Measurements from ENCODE around the gene JUNB.
"Not testable (repeated sequence)": the region's sequence is repeated elsewhere in the genome, so short reads cannot be mapped to it uniquely, and the experiment has no call there.

JUNB gene

GRCh38 chr19:12789098-12789903 lies 2.0 kb upstream of the JUNB start:
- no peak for ATAC-seq
- DNase-seq, result peak; percentile 62

GRCh38 chr19:12789904-12790619 lies 1.2 kb upstream of the JUNB start:
- peak; percentile 99 for DNase-seq
- peak; percentile 57 for ATAC-seq

GRCh38 chr19:12790628-12791344 lies 500 bp upstream of the JUNB start:
- DNase-seq, result peak; percentile 37
- ATAC-seq, result no peak

GRCh38 chr19:12792051-12792852 lies 966 bp downstream of the JUNB start:
- ATAC-seq, result no peak
- DNase-seq, result peak; percentile 81

GRCh38 chr19:12792853-12793289 lies 1.6 kb downstream of the JUNB start:
- ATAC-seq, result no peak
- no peak for DNase-seq

GRCh38 chr19:12793290-12794195 lies 2.3 kb downstream of the JUNB start:
- DNase-seq (peak; percentile 94), ATAC-seq (peak; percentile 41)

GRCh38 chr19:12794196-12794941 lies 3.1 kb downstream of the JUNB start:
- DNase-seq, result no peak

GRCh38 chr19:12794971-12795381 lies 3.7 kb downstream of the JUNB start:
- DNase-seq (no peak), ATAC-seq (no peak)

More at GRCh38 chr19:12794196-12794941, 3.1 kb downstream of the JUNB start:
- ATAC-seq, result no peak

- ATAC-seq (no peak), DNase-seq (peak; percentile 79)
Observed at GRCh38 chr19:12796146-12797071, 5.1 kb downstream of the JUNB start.

- no peak for DNase-seq
Observed at GRCh38 chr19:12797141-12797587, 5.9 kb downstream of the JUNB start.

GRCh38 chr19:12797607-12798006 lies 6.3 kb downstream of the JUNB start:
- ATAC-seq, DNase-seq: not testable (repeated sequence)

More at GRCh38 chr19:12797141-12797587, 5.9 kb downstream of the JUNB start:
- ATAC-seq, result no peak

GRCh38 chr19:12799742-12800465 lies 8.6 kb downstream of the JUNB start:
- no peak for DNase-seq
- no peak for ATAC-seq

- DNase-seq, result no peak
- ATAC-seq, result no peak
Observed at GRCh38 chr19:12800466-12800770, 9.1 kb downstream of the JUNB start.

- ATAC-seq, result no peak
- peak; percentile 41 for DNase-seq
Observed at GRCh38 chr19:12800923-12801465, 9.7 kb downstream of the JUNB start.

- peak; percentile 58 for ATAC-seq
- peak; percentile 85 for DNase-seq
Observed at GRCh38 chr19:12801466-12802266, 10.4 kb downstream of the JUNB start, which contains the start of the genes PRDX2 and THSD8. Gene PRDX2 (minus strand): TSS chr19:12801800. CDS start chr19:12801261, 539 bp downstream. Gene THSD8 (plus strand): TSS chr19:12802069. CDS start chr19:12802072, 3 bp downstream.

- ATAC-seq (no peak), DNase-seq (no peak)
Observed at GRCh38 chr19:12802267-12803106, 11.2 kb downstream of the JUNB start.

Data from stimulated activated naive CD8-positive, alpha-beta T cell treated with anti-CD3 and anti-CD28 coated beads, Interleukin-15, Interleukin-2, amounts not matched to agents 100 U/mL and 50 U/mL, for 24 hours (primary cell).